A673 (cell line): ENCODE data around the gene ATG4D. TPM values are rescaled to one million over a fixed set of nuclear protein-coding genes. Genes with fewer than 3 reads are reported as not detected.

Experiments
- BruUV-seq: library from RNA; stranded (reverse); fragments of 400-500 nt; replicated peaks from 2 replicates; lab custom pipeline; 2021; lab: Mats Ljungman, UMichigan
- CTCF ChIA-PET: fragments of 300-600 bp; sonication (Branson Sonifier 250); formaldehyde crosslinking; loops from one replicate; lab custom pipeline; 2022; ENCODE audit warnings: antibody characterized with exemption; lab: Charles Lee
- POLR2A ChIA-PET: fragments of 300-600 bp; sonication (Branson Sonifier 250); formaldehyde crosslinking; loops from one replicate; lab custom pipeline; 2022; ENCODE audit warnings: antibody characterized with exemption; ENCODE audit not compliant: low non-redundant PET; lab: Charles Lee
- DNase-seq: peaks from one replicate; pipeline ENCODE4 v3.0.0-alpha.2; 2015; ENCODE audit warnings: low spot score
- H3K27ac ChIP-seq: fragments of 200-600 bp; sonication (generic); 2 replicates; pipeline ENCODE4 v1.5.1; 2016; ENCODE audit warnings: mixed run types, low read depth, mild to moderate bottlenecking, mixed read lengths, antibody characterized with exemption, low read length; ENCODE audit not compliant: poor library complexity, severe bottlenecking
- H3K27me3 ChIP-seq: fragments of 200-600 bp; sonication (generic); replicated peaks from 2 replicates; pipeline ENCODE4 v1.6.1; 2017; ENCODE audit warnings: mixed run types, low read depth, mild to moderate bottlenecking, mixed read lengths, antibody characterized with exemption, low read length; ENCODE audit not compliant: insufficient read depth, poor library complexity
- H3K36me3 ChIP-seq: fragments of 200-600 bp; sonication (generic); 2 replicates; pipeline ENCODE4 v1.6.1; 2016; ENCODE audit warnings: mixed run types, mild to moderate bottlenecking, mixed read lengths, antibody characterized with exemption, low read length; ENCODE audit not compliant: insufficient read depth, poor library complexity, severe bottlenecking
- H3K4me1 ChIP-seq: fragments of 200-600 bp; sonication (generic); 2 replicates; pipeline ENCODE4 v1.6.1; 2017; ENCODE audit warnings: mixed run types, mild to moderate bottlenecking, mixed read lengths, antibody characterized with exemption, low read length; ENCODE audit not compliant: insufficient read depth, poor library complexity, severe bottlenecking
- H3K4me3 ChIP-seq: fragments of 200-600 bp; sonication (generic); 2 replicates; pipeline ENCODE4 v1.5.1; 2016; ENCODE audit warnings: low read depth, mixed run types, mild to moderate bottlenecking, mixed read lengths, low read length; ENCODE audit not compliant: poor library complexity, severe bottlenecking
- H3K9me3 ChIP-seq: fragments of 200-600 bp; sonication (generic); 2 replicates; pipeline ENCODE4 v1.6.1; 2016; ENCODE audit warnings: mixed run types, low read depth, mild to moderate bottlenecking, mixed read lengths, antibody characterized with exemption, low read length; ENCODE audit not compliant: poor library complexity, severe bottlenecking
- CTCF ChIP-seq: fragments of 300-800, 200-600 bp; sonication (generic); conservative IDR thresholded peaks from 2 replicates; pipeline ENCODE4 v1.5.1; 2017; ENCODE audit warnings: low read depth, mild to moderate bottlenecking, antibody characterized with exemption, low read length, moderate library complexity, mixed read lengths
- EZH2 ChIP-seq: fragments of 200-600 bp; sonication (generic); IDR thresholded peaks from 2 replicates; pipeline ENCODE4 v1.6.1; 2017; ENCODE audit warnings: borderline replicate concordance, low read depth, mild to moderate bottlenecking, mixed read lengths, antibody characterized with exemption, low read length; ENCODE audit not compliant: poor library complexity, severe bottlenecking
- intact Hi-C: fragments of 100-400 bp; cut with micrococcal nuclease; formaldehyde crosslinking; loops from one replicate; pipeline ENCODE4 v1.10.0; 2022; ENCODE audit not compliant: unreplicated experiment
- total RNA-seq: library from RNA; stranded (reverse); gene quantifications from 2 replicates; pipeline ENCODE4 v1.2.3, GENCODE V29; 2021

The ATG4D gene
- total RNA-seq, 1 experiment from 2014 or later, result 52.1 TPM

DNA sequence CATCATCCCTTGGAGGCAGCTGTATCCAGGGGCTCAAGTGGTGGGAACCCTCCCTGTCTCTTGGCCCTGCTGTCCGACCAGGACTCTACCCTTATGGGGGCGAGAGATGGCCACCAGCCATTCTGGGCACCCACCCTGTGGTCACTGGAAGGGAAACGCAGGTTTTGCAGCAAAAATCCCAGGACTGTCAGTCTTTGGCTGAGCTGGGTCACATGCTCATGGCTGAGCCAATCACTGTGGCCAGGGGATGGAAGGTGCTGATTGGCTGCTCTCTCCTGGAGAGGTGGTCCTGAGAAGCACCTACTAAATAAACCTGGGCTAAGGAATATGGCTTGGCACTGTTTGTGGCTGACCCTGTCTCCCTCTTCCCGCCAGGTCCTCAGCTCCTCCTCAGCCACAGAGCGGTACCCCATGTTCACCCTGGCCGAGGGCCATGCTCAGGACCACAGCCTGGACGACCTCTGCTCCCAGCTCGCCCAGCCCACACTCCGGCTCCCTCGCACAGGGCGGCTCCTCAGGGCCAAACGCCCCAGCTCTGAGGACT is 8.9 kb downstream of the ATG4D start:
- DNase-seq, result peak; percentile 60
- CTCF ChIA-PET, result interaction anchor here (0.6 to 0.7 kb wide), 2 partner anchors 125 to 313 kb away, joined by 3 to 13 read pairs; no protein-coding TSS in a partner anchor

DNA sequence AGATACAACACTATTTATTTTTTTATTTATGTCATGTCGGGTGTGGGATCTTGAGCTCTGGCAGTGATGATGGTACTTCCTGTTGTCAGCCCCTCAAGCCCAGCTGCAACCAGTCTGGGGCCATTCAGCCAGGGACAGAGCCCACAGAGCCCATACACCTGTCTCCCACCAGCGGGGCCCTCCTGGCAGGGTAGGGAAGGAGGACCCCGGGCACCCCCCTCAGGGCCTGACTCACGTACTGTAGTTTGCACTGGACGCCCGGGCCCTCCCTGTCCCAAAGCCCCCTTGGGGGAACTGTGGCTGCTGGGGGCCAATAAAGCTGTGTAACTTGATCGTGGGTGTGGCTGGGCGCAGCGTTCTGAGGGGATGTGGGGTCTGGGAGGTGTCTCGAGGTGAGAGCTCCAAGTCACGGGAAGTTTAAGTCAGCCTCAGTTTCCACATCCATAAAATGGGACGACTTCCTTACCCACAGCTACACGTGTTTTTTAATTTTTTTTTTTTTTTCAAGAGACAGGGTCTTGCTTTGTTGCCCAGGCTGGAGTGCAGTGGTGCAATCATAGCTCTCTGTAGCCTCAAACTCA is 9.5 kb downstream of the ATG4D start:
- Histone ChIP-seq H3K27me3 (no peaks in the 10 kb centered on the region), H3K9me3 (no peaks in the 10 kb centered on the region), H3K4me1 (no peaks in the 10 kb centered on the region), H3K4me3 (no peak overlapping the region), H3K36me3 (peaks cover 77% of the 10 kb centered on the region), H3K27ac (no peak overlapping the region)
- BruUV-seq, result TSS peak; percentile 86
- intact Hi-C loops, result no loop called here
- POLR2A ChIA-PET, result no interaction called here
- TF ChIP-seq CTCF (no peak), EZH2 (no peak)
- no peak for DNase-seq
- CTCF ChIA-PET, result interaction anchor here (0.6 to 0.7 kb wide), 2 partner anchors 125 to 312 kb away, joined by 3 to 13 read pairs; no protein-coding TSS in a partner anchor

More for the DNA sequence above, 8.9 kb downstream of the ATG4D start:
- Histone ChIP-seq H3K27me3 (no peaks in the 10 kb centered on the region), H3K27ac (no peak overlapping the region), H3K4me1 (no peaks in the 10 kb centered on the region), H3K4me3 (no peak overlapping the region), H3K36me3 (peaks cover 71% of the 10 kb centered on the region), H3K9me3 (no peaks in the 10 kb centered on the region)
- TF ChIP-seq EZH2, result no peak
- TF ChIP-seq CTCF, result no peak
- intact Hi-C loops, result no loop called here
- POLR2A ChIA-PET, result no interaction called here
- no TSS peak for BruUV-seq

- peaks cover 80% of the 10 kb centered on the region for H3K36me3 ChIP-seq
- BruUV-seq, result no TSS peak
These were observed 10.3 kb downstream of the ATG4D start for GRCh38 chr19:10553943-10554381.

More at GRCh38 chr19:10553943-10554381, 10.3 kb downstream of the ATG4D start:
- Histone ChIP-seq H3K27me3 (no peaks in the 10 kb centered on the region), H3K9me3 (no peaks in the 10 kb centered on the region), H3K4me1 (no peaks in the 10 kb centered on the region), H3K27ac (no peak overlapping the region), H3K4me3 (no peak overlapping the region)
- intact Hi-C loops, result no loop called here
- TF ChIP-seq EZH2 (no peak), CTCF (no peak)
- CTCF ChIA-PET, result no interaction called here
- DNase-seq, result no peak
- POLR2A ChIA-PET, result no interaction called here
